ENCODE measurements around the gene COLEC12.
"Not testable (repeated sequence)": the region's sequence is repeated elsewhere in the genome, so short reads cannot be mapped to it uniquely, and the experiment has no call there.

Gene COLEC12

GRCh38 chr18:295756-296490 is 204.6 kb downstream of the COLEC12 start:
- no peak for TF ChIP-seq CTCF (IDR thresholded peaks at IDR 0.05; ENCODE audit: low read depth, low read length, missing control alignments)
- no peak for DNase-seq (ENCODE audit: extremely low read depth, low read depth)

GRCh38 chr18:294566-294965 is 205.9 kb downstream of the COLEC12 start:
- no peak overlapping the region for H3K4me3 ChIP-seq (replicated peaks; ENCODE audit: low read depth, low read length)
- TF ChIP-seq CTCF (IDR thresholded peaks at IDR 0.05; ENCODE audit: low read depth, low read length, missing control alignments): no peak
- DNase-seq (ENCODE audit: extremely low read depth, low read depth): no peak

More at GRCh38 chr18:295756-296490, 204.6 kb downstream of the COLEC12 start:
- no peak overlapping the region for H3K4me3 ChIP-seq (replicated peaks; ENCODE audit: low read depth, low read length)

DNA sequence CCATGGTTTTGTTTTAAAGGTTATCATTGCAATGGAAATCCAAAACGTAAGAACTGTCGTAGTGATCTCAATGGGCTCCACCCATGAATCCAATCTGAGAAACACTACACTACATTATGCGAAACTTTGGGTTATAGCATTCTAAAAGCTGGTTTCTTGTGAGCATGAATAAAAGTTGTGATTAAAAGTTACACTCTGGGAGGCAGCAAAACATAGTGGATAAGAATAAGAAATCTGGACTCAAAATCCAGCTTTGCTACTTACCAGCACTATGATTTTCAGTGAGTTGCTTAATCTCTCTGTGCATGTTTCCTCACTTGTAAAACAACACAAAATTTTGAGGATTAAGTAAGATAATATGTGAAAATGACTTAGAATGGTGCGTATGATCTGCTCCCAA is 207.0 kb downstream of the COLEC12 start:
- no peak for DNase-seq (ENCODE audit: extremely low read depth, low read depth)

DNA sequence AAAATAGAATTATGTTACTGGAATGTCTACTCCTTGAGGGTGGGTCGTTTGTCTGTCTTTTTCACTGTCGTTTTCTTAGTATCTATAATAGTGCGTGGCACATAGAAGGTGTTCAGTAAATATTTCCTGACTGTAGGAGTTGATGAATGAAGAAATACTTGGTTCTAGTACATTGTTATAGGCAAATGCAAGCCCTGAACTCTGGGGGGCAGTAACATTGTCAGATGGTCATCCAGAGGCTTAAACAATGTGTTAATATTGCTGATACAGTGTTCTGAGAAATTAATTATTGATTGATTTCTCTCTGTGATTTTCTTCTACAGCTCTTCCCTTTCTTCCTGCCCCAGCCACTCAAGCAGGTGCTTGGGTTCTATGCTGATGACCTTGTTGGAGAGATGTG is 208.2 kb downstream of the COLEC12 start:
- no peak overlapping the region for H3K4me3 ChIP-seq (replicated peaks; ENCODE audit: low read depth, low read length)
- TF ChIP-seq CTCF (IDR thresholded peaks at IDR 0.05; ENCODE audit: low read depth, low read length, missing control alignments): no peak
- DNase-seq (ENCODE audit: extremely low read depth, low read depth): no peak

More for the DNA sequence above, 207.0 kb downstream of the COLEC12 start:
- no peak overlapping the region for H3K4me3 ChIP-seq (replicated peaks; ENCODE audit: low read depth, low read length)
- TF ChIP-seq CTCF (IDR thresholded peaks at IDR 0.05; ENCODE audit: low read depth, low read length, missing control alignments): peak; percentile 1

DNA sequence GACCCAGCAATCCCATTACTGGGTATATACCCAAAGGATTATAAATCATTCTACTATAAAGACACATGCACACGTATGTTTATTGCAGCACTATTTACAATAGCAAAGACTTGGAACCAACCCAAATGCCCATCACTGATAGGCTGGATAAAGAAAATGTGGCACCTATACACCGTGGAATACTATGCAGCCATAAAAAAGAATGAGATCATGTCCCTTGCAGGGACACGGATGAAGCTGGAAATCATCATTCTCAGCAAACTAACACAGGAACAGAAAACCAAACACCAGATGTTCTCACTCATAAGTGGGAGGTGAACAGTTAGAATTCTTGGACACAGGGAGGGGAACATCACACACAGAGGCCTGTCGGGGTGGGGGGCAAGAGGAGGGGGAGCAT is 210.5 kb downstream of the COLEC12 start:
- not testable (repeated sequence) for DNase-seq (ENCODE audit: extremely low read depth, low read depth); H3K4me3 ChIP-seq (replicated peaks; ENCODE audit: low read depth, low read length)

- no peak overlapping the region for H3K4me3 ChIP-seq (replicated peaks; ENCODE audit: low read depth, low read length)
- no peak for TF ChIP-seq CTCF (IDR thresholded peaks at IDR 0.05; ENCODE audit: low read depth, low read length, missing control alignments)
- DNase-seq (ENCODE audit: extremely low read depth, low read depth): no peak
These were observed 211.5 kb downstream of the COLEC12 start for GRCh38 chr18:289026-289425.

DNA sequence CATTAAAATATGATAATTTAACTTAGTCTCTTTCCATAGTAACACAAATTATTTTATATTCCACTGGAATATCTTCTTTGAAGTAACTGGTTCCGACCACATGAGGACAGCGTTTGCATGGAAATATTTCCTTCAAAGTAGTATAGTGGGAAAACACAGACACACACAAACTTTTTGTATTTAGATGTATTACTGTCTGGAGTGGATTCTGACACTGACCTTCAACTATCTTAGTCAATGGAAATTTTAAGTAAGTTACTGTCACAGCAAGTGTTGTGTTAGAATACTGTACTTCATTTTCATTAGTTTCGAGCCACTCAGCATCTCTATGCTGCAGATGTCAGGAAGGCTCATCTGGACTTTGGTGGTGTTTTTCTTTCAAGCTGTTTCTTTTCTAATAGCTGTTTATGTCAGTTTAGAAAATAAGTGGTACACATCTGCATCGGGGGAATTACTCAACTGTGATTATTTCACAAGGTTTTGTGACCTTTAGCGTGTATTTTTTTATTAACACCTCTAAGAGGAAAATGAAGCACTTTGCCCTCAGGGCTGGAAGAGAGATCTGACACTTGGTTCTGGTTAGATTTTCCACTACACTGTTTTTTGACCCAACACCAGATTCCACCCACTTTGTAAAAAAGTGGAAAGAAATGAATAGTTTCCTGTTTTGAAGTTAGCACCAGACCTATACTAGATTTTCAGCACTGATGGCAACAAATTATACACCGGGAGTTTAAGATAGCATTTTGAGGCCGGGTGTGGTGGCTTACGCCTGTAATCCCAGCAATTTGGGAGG is 213.8 kb downstream of the COLEC12 start:
- DNase-seq (ENCODE audit: extremely low read depth, low read depth): no peak
- TF ChIP-seq CTCF (IDR thresholded peaks at IDR 0.05; ENCODE audit: low read depth, low read length, missing control alignments): peak; percentile 50
- H3K4me3 ChIP-seq (replicated peaks; ENCODE audit: low read depth, low read length): no peak overlapping the region

Measured in HFF-Myc (cell line).